ENCODE data around the gene FAM89A. TPM values are rescaled to one million over a fixed set of nuclear protein-coding genes. Genes with fewer than 3 reads are reported as not detected.
A peak's percentile ranks its signal among the peaks of the same experiment; 100 is the strongest.
"Not testable (repeated sequence)": the region's sequence is repeated elsewhere in the genome, so short reads cannot be mapped to it uniquely, and the experiment has no call there.

Gene FAM89A
- polyA plus RNA-seq, 4 donors, result 17.6 to 20.7 (median 18.9) TPM

GRCh38 chr1:231007535-231007934 lies 32.5 kb downstream of the FAM89A start:
- not testable (repeated sequence) for DNase-seq (ENCODE audit: low read depth in 4 of 4, low spot score in 3 of 4)

- DNase-seq (ENCODE audit: low read depth in 4 of 4, low spot score in 3 of 4), result no peak
Measured at GRCh38 chr1:231001892-231002291, 38.2 kb downstream of the FAM89A start.

- no peak for DNase-seq (ENCODE audit: low read depth in 4 of 4, low spot score in 3 of 4)
Measured at GRCh38 chr1:231000639-231001038, 39.4 kb downstream of the FAM89A start.

- no peak for DNase-seq (ENCODE audit: low read depth in 4 of 4, low spot score in 3 of 4)
Measured at GRCh38 chr1:231000201-231000600, 39.9 kb downstream of the FAM89A start.

GRCh38 chr1:230994860-230995259 lies 45.2 kb downstream of the FAM89A start:
- DNase-seq (ENCODE audit: low read depth in 4 of 4, low spot score in 3 of 4), result no peak

- DNase-seq (ENCODE audit: low read depth in 4 of 4, low spot score in 3 of 4), result no peak
Measured at GRCh38 chr1:230992100-230992774, 47.8 kb downstream of the FAM89A start.

GRCh38 chr1:230987448-230987847 lies 52.6 kb downstream of the FAM89A start:
- no peak for DNase-seq (ENCODE audit: low read depth in 4 of 4, low spot score in 3 of 4)

GRCh38 chr1:230986976-230987375 lies 53.1 kb downstream of the FAM89A start:
- no peak for DNase-seq (ENCODE audit: low read depth in 4 of 4, low spot score in 3 of 4)

- DNase-seq (ENCODE audit: low read depth in 4 of 4, low spot score in 3 of 4), result no peak
Measured at GRCh38 chr1:230985711-230986110, 54.3 kb downstream of the FAM89A start.

GRCh38 chr1:230984622-230985515 lies 55.2 kb downstream of the FAM89A start:
- not testable (repeated sequence) for DNase-seq (ENCODE audit: low read depth in 4 of 4, low spot score in 3 of 4)

GRCh38 chr1:230983811-230984210 lies 56.2 kb downstream of the FAM89A start:
- DNase-seq (ENCODE audit: low read depth in 4 of 4, low spot score in 3 of 4), result no peak

- no peak for DNase-seq (ENCODE audit: low read depth in 4 of 4, low spot score in 3 of 4)
Measured at GRCh38 chr1:230982696-230983095, 57.4 kb downstream of the FAM89A start.

- DNase-seq (ENCODE audit: low read depth in 4 of 4, low spot score in 3 of 4), result no peak
Measured at GRCh38 chr1:230979952-230980351, 60.1 kb downstream of the FAM89A start.

- no peak for DNase-seq (ENCODE audit: low read depth in 4 of 4, low spot score in 3 of 4)
Measured at GRCh38 chr1:230979389-230979716, 60.7 kb downstream of the FAM89A start.

GRCh38 chr1:230978491-230979388 lies 61.3 kb downstream of the FAM89A start, which contains the start of the genes ARV1 and TTC13:
ARV1 (plus strand) TSS chr1:230979094; CDS start chr1:230979106, 12 bp downstream.
TTC13 (minus strand) TSS chr1:230978861; CDS start chr1:230978830, 31 bp downstream.
- peak; percentile 94 to 95 (median 94) for DNase-seq (ENCODE audit: low read depth in 4 of 4, low spot score in 3 of 4)

GRCh38 chr1:230977761-230978490 lies 62.1 kb downstream of the FAM89A start:
- peak in 1 of 4 donors; percentile 12 for DNase-seq (ENCODE audit: low read depth in 4 of 4, low spot score in 3 of 4)

- no peak for DNase-seq (ENCODE audit: low read depth in 4 of 4, low spot score in 3 of 4)
Measured at GRCh38 chr1:230976825-230977747, 63.0 kb downstream of the FAM89A start.

- no peak for DNase-seq (ENCODE audit: low read depth in 4 of 4, low spot score in 3 of 4)
Measured at GRCh38 chr1:230976360-230976759, 63.7 kb downstream of the FAM89A start.

- DNase-seq (ENCODE audit: low read depth in 4 of 4, low spot score in 3 of 4), result no peak
Measured at GRCh38 chr1:230975636-230976035, 64.4 kb downstream of the FAM89A start.
